Left colon (tissue), 2 donors: ENCODE measurements around the gene OGDH. TPM values are rescaled to one million over a fixed set of nuclear protein-coding genes. Genes with fewer than 3 reads are reported as not detected.
A peak's percentile ranks its signal among the peaks of the same experiment; 100 is the strongest.

ENCODE experiments used
- ATAC-seq: fragments of 200-7000 bp; cut with Tn5 transposase; one replicate; pipeline ENCODE4 v1.9.1; 2020; ENCODE audit warnings: mild to moderate bottlenecking, moderate library complexity
- DNase-seq, 2 donors: peaks; one replicate each; pipeline ENCODE4 v3.0.0-alpha.2; 2020
- intact Hi-C, 2 donors: fragments of 100-400 bp; cut with DNase I in 1 of 2; cut with micrococcal nuclease in 1 of 2; formaldehyde crosslinking; loops; one replicate each; pipeline versions ENCODE4 v1.11.2 to v1.14.0; 2022; cut with DNase I, micrococcal nuclease
- total RNA-seq, 2 donors: library from RNA; stranded (reverse); fragmentation: NEBNext Ultra II Directional; extraction: Animal tissue kit (Norgen Biotek cat#: 25700); gene quantifications; one replicate each; pipeline ENCODE4 v1.2.1, GENCODE V29; 2021
- donor health status: DM: no; HTN: no; CAD: no.
- donor health status: DM: yes; HTN: yes; CAD: no.

OGDH gene
- total RNA-seq, 2 donors from 2014 or later = 174 to 221 TPM

- no peak for ATAC-seq
- DNase-seq = no peak
- intact Hi-C loops = no loop called here
These were observed 133.6 kb downstream of the OGDH start for GRCh38 chr7:44740055-44740454.

GRCh38 chr7:44743750-44744149 lies 137.3 kb downstream of the OGDH start:
- ATAC-seq (no peak), DNase-seq (no peak)
- intact Hi-C loops = no loop called here

DNA sequence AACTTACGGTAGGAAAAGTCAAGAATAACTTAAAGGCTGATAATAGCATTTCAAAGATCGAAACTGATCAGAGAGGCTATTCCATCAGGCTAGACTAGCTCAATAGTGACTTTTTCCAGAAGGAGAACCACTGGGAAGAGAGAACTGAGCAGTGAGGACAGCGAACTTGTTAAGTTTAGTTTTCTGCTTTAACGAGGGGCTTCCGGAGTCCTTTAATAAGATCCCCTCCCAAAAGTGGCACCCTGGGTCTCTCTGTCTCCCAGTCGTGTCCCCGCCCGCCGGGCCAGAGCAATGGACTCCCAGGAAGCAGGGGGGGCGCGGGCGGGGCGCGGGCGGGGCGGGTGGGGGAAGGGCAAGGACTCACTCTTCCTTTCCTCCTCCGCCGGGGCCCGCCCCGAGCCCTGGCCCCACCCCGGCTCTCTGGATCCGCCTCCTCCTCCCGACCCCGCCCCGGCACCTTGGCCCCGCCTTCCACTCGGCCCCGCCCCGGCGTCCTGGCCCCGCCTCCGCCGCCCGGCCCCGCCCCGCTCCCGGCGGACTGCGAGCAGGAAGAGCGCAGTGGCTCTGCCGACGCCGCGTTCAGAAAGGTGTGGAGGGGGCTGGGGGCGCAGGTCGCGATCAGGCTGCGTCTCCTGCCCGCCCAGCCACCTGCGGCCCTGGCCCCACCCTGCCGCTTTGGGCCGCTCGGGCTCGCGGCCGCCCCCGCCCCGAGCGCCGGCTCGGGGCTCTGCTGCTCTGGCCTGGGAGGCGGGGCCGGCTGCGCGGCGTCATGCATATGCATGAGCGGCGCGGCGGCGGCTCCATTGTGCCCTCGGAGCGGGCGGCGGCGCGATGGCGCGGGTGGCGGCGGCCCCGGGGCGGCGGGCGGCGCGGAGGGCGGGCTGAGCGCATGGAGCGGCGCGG lies 141.9 kb downstream of the OGDH start, which contains the start of gene ZMIZ2:
Gene ZMIZ2, plus strand, starts transcription at position 803 of the 903 bp plus-strand sequence. CDS start 7,403 bp downstream, outside the sequence.
- DNase-seq = peak; percentile 89 to 94
- ATAC-seq = peak; percentile 95
- intact Hi-C loops = no loop called here

- no peak for DNase-seq
- intact Hi-C loops = no loop called here
- peak; percentile 28 for ATAC-seq
These were observed 142.7 kb downstream of the OGDH start for GRCh38 chr7:44748948-44749731.

- DNase-seq = no peak
- intact Hi-C loops = loop anchor here in 1 of 2 donors (5.0 kb wide), 1 partner anchor 42 kb away; no protein-coding TSS in a partner anchor
- no peak for ATAC-seq
These were observed 143.6 kb downstream of the OGDH start for GRCh38 chr7:44749992-44750391.

- DNase-seq = no peak
- intact Hi-C loops = loop anchor here in 1 of 2 donors (5.0 kb wide), 1 partner anchor 42 kb away; no protein-coding TSS in a partner anchor
- no peak for ATAC-seq
These were observed 144.0 kb downstream of the OGDH start for GRCh38 chr7:44750424-44750823.

DNA sequence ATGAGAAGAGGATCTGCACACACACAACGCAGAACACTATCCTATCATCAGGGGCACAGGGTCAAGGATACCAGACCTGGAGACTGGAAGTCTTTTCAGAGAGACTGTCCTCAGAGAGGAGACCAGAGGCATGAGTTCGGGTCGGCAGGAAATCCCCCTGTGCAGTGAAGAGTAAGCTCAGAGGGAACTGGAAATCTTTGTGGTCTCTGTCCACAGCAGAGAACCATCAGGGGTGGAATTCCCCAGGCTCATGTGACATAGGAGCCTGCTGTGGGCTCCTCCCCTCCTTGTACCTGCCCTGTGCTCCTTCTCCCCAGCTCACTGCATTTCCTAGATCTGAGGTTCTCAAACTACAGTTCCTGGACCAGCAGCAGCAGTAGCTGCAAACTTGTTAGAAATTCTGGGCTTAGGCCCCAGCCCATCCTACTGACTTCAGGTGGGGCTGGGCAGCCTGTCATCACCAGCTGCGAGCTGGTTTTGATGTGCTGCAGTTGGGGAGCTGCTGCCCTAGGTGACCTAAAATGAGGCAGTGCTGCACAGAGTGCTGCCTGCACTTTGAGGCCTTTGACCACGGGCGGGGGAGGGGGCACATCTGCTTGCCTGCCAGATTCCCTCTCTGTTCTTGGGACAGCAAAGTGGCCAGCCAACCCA lies 144.6 kb downstream of the OGDH start:
- ATAC-seq (no peak), DNase-seq (no peak)
- intact Hi-C loops = loop anchor here in 1 of 2 donors (5.0 kb wide), 1 partner anchor 41 kb away; no protein-coding TSS in a partner anchor

DNA sequence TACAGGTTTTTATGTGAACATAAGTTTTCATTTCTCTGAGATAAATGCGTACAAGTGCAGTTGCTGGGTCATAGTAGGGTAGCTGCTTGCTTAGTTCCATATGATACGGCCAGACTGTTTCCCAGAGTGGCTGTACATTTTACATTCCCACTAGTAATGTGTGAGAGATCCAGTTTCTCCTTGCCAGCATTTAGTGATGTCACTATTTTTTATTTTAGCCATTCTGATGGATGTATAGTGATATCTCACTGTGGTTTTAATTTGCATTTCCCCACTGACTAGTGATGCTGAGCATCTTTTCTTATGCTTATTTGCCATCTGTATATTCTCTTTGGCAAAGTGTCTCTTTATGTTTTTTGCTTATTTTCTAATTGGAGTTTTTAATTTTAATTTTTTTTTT lies 146.4 kb downstream of the OGDH start:
- DNase-seq (no peak), ATAC-seq (no peak)
- intact Hi-C loops = loop anchor here in 1 of 2 donors (5.0 kb wide), 1 partner anchor 39 kb away; no protein-coding TSS in a partner anchor

- intact Hi-C loops = loop anchor here in 1 of 2 donors (5.0 kb wide), 1 partner anchor 37 kb away; no protein-coding TSS in a partner anchor
- peak; percentile 71 for ATAC-seq
- DNase-seq = no peak
These were observed 148.6 kb downstream of the OGDH start for GRCh38 chr7:44754802-44755697.

- ATAC-seq (no peak), DNase-seq (no peak)
- intact Hi-C loops = no loop called here
These were observed 149.5 kb downstream of the OGDH start for GRCh38 chr7:44755698-44756627.

DNA sequence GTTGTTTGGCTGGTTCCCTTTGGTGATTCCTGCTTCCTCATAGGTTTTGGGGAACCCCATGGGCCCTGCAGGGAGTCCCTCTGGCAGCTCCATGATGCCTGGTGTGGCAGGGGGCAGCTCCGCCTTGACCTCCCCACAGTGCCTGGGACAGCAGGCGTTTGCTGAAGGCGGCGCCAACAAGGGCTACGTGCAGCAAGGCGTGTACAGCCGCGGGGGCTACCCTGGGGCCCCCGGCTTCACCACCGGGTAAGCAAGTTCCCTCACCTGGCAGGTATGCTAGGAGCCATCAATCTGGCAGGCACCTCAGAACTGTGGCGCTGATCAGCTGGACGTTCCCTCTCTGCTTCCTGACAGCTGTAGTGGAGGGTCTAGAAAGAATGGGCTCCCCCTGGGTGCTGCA lies 150.5 kb downstream of the OGDH start:
- intact Hi-C loops = no loop called here
- no peak for ATAC-seq
- DNase-seq = no peak

GRCh38 chr7:44757311-44757710 lies 150.9 kb downstream of the OGDH start:
- ATAC-seq (no peak), DNase-seq (no peak)
- intact Hi-C loops = no loop called here

DNA sequence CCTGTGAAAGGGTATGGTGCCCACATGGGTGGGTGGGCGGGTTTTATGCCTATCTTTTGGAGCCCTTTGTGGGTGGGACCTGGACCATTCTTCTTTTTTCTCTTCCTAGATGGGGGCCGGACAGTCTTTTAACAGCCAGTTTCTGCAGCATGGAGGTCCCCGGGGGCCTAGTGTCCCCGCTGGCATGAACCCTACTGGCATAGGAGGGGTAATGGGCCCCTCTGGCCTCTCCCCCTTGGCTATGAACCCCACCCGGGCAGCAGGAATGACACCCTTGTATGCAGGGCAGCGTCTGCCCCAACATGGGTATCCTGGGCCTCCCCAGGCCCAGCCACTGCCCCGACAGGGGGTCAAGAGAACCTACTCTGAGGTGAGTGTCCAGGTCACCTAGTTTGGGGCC lies 151.3 kb downstream of the OGDH start:
- ATAC-seq = no peak
- DNase-seq = no peak
- intact Hi-C loops = no loop called here
